ENCODE measurements around the gene LMX1A. TPM values are rescaled to one million over a fixed set of nuclear protein-coding genes. Genes with fewer than 3 reads are reported as not detected.

The LMX1A gene
- polyA plus RNA-seq, 1 donor (not counting 4 experiments of a cell fraction or from before 2014, with no cell fraction given) = not detected

- Histone ChIP-seq H3K27me3 (ENCODE audit: control insufficient read depth, extremely low read depth, insufficient read depth, low read length) (no peaks in the 10 kb centered on the region), H3K9ac (ENCODE audit: control insufficient read depth, extremely low read depth, insufficient read depth, low read length) (no peak overlapping the region), H3K36me3 (ENCODE audit: control insufficient read depth in 2 of 2, extremely low read depth in 1 of 2, insufficient read depth in 2 of 2, low read length in 2 of 2) (no peaks in the 10 kb centered on the region), H3K4me3 (ENCODE audit: control insufficient read depth in 2 of 3, extremely low read depth in 1 of 3, insufficient read depth in 2 of 3, low read depth in 1 of 3, low read length in 3 of 3) (no peak overlapping the region), H3K4me1 (ENCODE audit: control insufficient read depth, extremely low read depth, insufficient read depth, low read length) (peaks cover 24% of the 10 kb centered on the region), H4K20me1 (ENCODE audit: control insufficient read depth, extremely low read depth, insufficient read depth, low read length) (no peaks in the 10 kb centered on the region), H3K4me2 (ENCODE audit: control insufficient read depth, extremely low read depth, insufficient read depth, low read depth, low read length) (peak overlapping the region; percentile 23), H2AFZ (ENCODE audit: control insufficient read depth, low read length) (no peak overlapping the region), H3K79me2 (ENCODE audit: control insufficient read depth, insufficient read depth, low read length) (no peaks in the 10 kb centered on the region), H3K9me3 (ENCODE audit: control insufficient read depth, low read depth, low read length) (no peaks in the 10 kb centered on the region), H3K9me1 (ENCODE audit: control insufficient read depth, extremely low read depth, insufficient read depth, low read length) (no peaks in the 10 kb centered on the region), H3K27ac (ENCODE audit: control insufficient read depth, insufficient read depth, low read length) (no peak overlapping the region)
- dilution Hi-C loops (cut with MboI; ENCODE audit: extremely low pct_ligation_motif_present, low sequenced_read_pairs) = no loop called here
- FAIRE-seq = peak; percentile 78
- peak; percentile 88 for DNase-seq (ENCODE audit: low read depth, low spot score)
- TF ChIP-seq EZH2 (IDR thresholded peaks at IDR 0.05; ENCODE audit: low read length) (no peak), CTCF (optimal IDR thresholded peaks at IDR 0.05 in 1 of 3, IDR thresholded peaks at IDR 0.05 in 1 of 3, conservative IDR thresholded peaks at IDR 0.05 in 1 of 3; ENCODE audit: extremely low read depth in 1 of 3, insufficient read depth in 2 of 3, low read length in 3 of 3) (no peak)
Measured at GRCh38 chr1:165169028-165169427, 187.5 kb downstream of the LMX1A start.

GRCh38 chr1:165168467-165168866 is 188.0 kb downstream of the LMX1A start:
- Histone ChIP-seq H3K27ac (ENCODE audit: control insufficient read depth, insufficient read depth, low read length) (no peak overlapping the region), H4K20me1 (ENCODE audit: control insufficient read depth, extremely low read depth, insufficient read depth, low read length) (no peaks in the 10 kb centered on the region), H3K4me1 (ENCODE audit: control insufficient read depth, extremely low read depth, insufficient read depth, low read length) (peaks cover 19% of the 10 kb centered on the region), H3K9ac (ENCODE audit: control insufficient read depth, extremely low read depth, insufficient read depth, low read length) (no peak overlapping the region), H3K79me2 (ENCODE audit: control insufficient read depth, insufficient read depth, low read length) (no peaks in the 10 kb centered on the region), H2AFZ (ENCODE audit: control insufficient read depth, low read length) (no peak overlapping the region), H3K9me3 (ENCODE audit: control insufficient read depth, low read depth, low read length) (no peaks in the 10 kb centered on the region), H3K36me3 (ENCODE audit: control insufficient read depth in 2 of 2, extremely low read depth in 1 of 2, insufficient read depth in 2 of 2, low read length in 2 of 2) (no peaks in the 10 kb centered on the region), H3K4me3 (ENCODE audit: control insufficient read depth in 2 of 3, extremely low read depth in 1 of 3, insufficient read depth in 2 of 3, low read depth in 1 of 3, low read length in 3 of 3) (no peak overlapping the region), H3K27me3 (ENCODE audit: control insufficient read depth, extremely low read depth, insufficient read depth, low read length) (no peaks in the 10 kb centered on the region), H3K9me1 (ENCODE audit: control insufficient read depth, extremely low read depth, insufficient read depth, low read length) (no peaks in the 10 kb centered on the region), H3K4me2 (ENCODE audit: control insufficient read depth, extremely low read depth, insufficient read depth, low read depth, low read length) (no peak overlapping the region)
- no peak for DNase-seq (ENCODE audit: low read depth, low spot score)
- no peak for FAIRE-seq
- dilution Hi-C loops (cut with MboI; ENCODE audit: extremely low pct_ligation_motif_present, low sequenced_read_pairs) = no loop called here
- TF ChIP-seq EZH2 (IDR thresholded peaks at IDR 0.05; ENCODE audit: low read length) (no peak), CTCF (optimal IDR thresholded peaks at IDR 0.05 in 1 of 3, IDR thresholded peaks at IDR 0.05 in 1 of 3, conservative IDR thresholded peaks at IDR 0.05 in 1 of 3; ENCODE audit: extremely low read depth in 1 of 3, insufficient read depth in 2 of 3, low read length in 3 of 3) (no peak)

Data from keratinocyte (primary cell).